ENCODE data around the gene MCUB.

- TF ChIP-seq TCF7L2 (IDR thresholded peaks at IDR 0.05; ENCODE audit: borderline replicate concordance, extremely low read depth, insufficient read depth, insufficient read length) (no peak), RAD21 (IDR thresholded peaks at IDR 0.05; ENCODE audit: low read depth) (no peak), POLR2A (IDR thresholded peaks at IDR 0.05; ENCODE audit: borderline replicate concordance, extremely low read depth, insufficient read depth, insufficient read length) (no peak), EZH2 (IDR thresholded peaks at IDR 0.05) (no peak), EZH2phosphoT487 (IDR thresholded peaks at IDR 0.05; ENCODE audit: borderline replicate concordance) (no peak), SIN3A (IDR thresholded peaks at IDR 0.05; ENCODE audit: low read depth) (no peak), CTCF (IDR thresholded peaks at IDR 0.05 in 2 of 3, conservative IDR thresholded peaks at IDR 0.05 in 1 of 3; ENCODE audit: borderline replicate concordance in 1 of 3, insufficient read depth in 1 of 3, low read depth in 2 of 3, low read length in 2 of 3) (no peak), POLR2AphosphoS5 (IDR thresholded peaks at IDR 0.05; ENCODE audit: low read depth, low read length) (no peak), REST (IDR thresholded peaks at IDR 0.05; ENCODE audit: low read depth) (no peak), JUND (IDR thresholded peaks at IDR 0.05) (no peak), FOSL1 (IDR thresholded peaks at IDR 0.05; ENCODE audit: low read depth) (no peak)
Observed at GRCh38 chr4:109672169-109672930, 112.3 kb downstream of the MCUB start.
